K562 (cell line): ENCODE measurements around the gene ZFPM1. TPM values are rescaled to one million over a fixed set of nuclear protein-coding genes. Genes with fewer than 3 reads are reported as not detected.

Experiments used
- ATAC-seq: fragments of 200-7000 bp; cut with Tn5 transposase; 3 replicates; pipeline ENCODE4 v1.9.1; 2020; ENCODE audit warnings: moderate library complexity
- BruUV-seq: library from RNA; stranded (reverse); fragments of 400-500 nt; replicated peaks from 2 replicates; lab custom pipeline; 2021; lab: Mats Ljungman, UMichigan
- CTCF ChIA-PET: fragments of 300-600 bp; formaldehyde crosslinking; extraction: SDS; loops from one replicate; lab custom pipeline; 2021; ENCODE audit warnings: low intra/inter-chr PET ratio; lab: Yijun Ruan, JAX
- POLR2A ChIA-PET: fragments of 300-600, 350-650 bp; sonication (Branson Sonifier 250); formaldehyde crosslinking; extraction: SDS; loops from one replicate; lab custom pipeline; 2021; ENCODE audit warnings: antibody characterized with exemption, inconsistent platforms; lab: Yijun Ruan, JAX
- DNase-seq, 4 experiments: peaks; one replicate each; pipeline versions ENCODE4 v3.0.0 to v3.0.0-alpha.2; 2011 to 2018; ENCODE audit warnings: low spot score in 3 of 4, mixed read lengths in 3 of 4; ENCODE audit errors: extremely low read depth in 1 of 4
- FAIRE-seq: peaks from 2 replicates; lab custom pipeline; 2011; peaks lifted over from hg19 to GRCh38; lab: Jason Lieb, UNC
- H2AFZ ChIP-seq: 2 replicates; pipeline ENCODE4 v1.6.0; 2011; ENCODE audit warnings: low read depth, low read length, control low read depth, inconsistent platforms
- H3K27ac ChIP-seq: fragments of 200-600 bp; 3 replicates; pipeline ENCODE4 v1.8.0; 2011; ENCODE audit warnings: low read depth, mild to moderate bottlenecking, control low read depth, inconsistent platforms, low read length, moderate library complexity, mixed read lengths; ENCODE audit errors: extremely low read depth
- H3K27me3 ChIP-seq, 2 experiments: fragments of 300-600 bp in 1 of 2; 2 replicates in 1 of 2; 3 replicates in 1 of 2; pipeline versions ENCODE4 v1.6.0 to v1.8.0; 2011; ENCODE audit warnings: inconsistent platforms in 2 of 2, low read length in 2 of 2, mild to moderate bottlenecking in 1 of 2, mixed read lengths in 1 of 2, moderate library complexity in 1 of 2; ENCODE audit not compliant: control insufficient read depth in 2 of 2, insufficient read depth in 2 of 2
- H3K36me3 ChIP-seq: fragments of 300-600 bp; 3 replicates; pipeline ENCODE4 v1.8.0; 2011; ENCODE audit warnings: mild to moderate bottlenecking, low read length, inconsistent platforms; ENCODE audit not compliant: control insufficient read depth, insufficient read depth
- H3K4me1 ChIP-seq, 2 experiments: fragments of 200-600 bp in 1 of 2; replicated peaks in 1 of 2; 2 replicates in 1 of 2; 3 replicates in 1 of 2; pipeline versions ENCODE4 v1.5.1 to v1.8.0; 2011; ENCODE audit warnings: inconsistent platforms in 2 of 2, low read length in 2 of 2, mild to moderate bottlenecking in 1 of 2, mixed read lengths in 1 of 2, moderate library complexity in 1 of 2; ENCODE audit not compliant: control insufficient read depth in 2 of 2, insufficient read depth in 2 of 2
- H3K4me2 ChIP-seq: 2 replicates; pipeline ENCODE4 v1.6.1; 2011; ENCODE audit warnings: low read length, control low read depth, inconsistent platforms, mixed read lengths; ENCODE audit not compliant: insufficient read depth
- H3K4me3 ChIP-seq: fragments of 200-600 bp; sonication (generic), shearing (Covaris generic); 2 replicates; pipeline ENCODE4 v1.5.1; 2016; ENCODE audit warnings: control low read depth, inconsistent platforms
- H3K79me2 ChIP-seq: fragments of 200-600 bp; 3 replicates; pipeline ENCODE4 v1.8.0; 2011; ENCODE audit warnings: low read length, inconsistent platforms; ENCODE audit not compliant: control insufficient read depth, insufficient read depth
- H3K9ac ChIP-seq, 2 experiments: 2 replicates each; pipeline versions ENCODE4 v1.6.0 to v1.6.1; 2011; ENCODE audit warnings: low read depth in 2 of 2, low read length in 2 of 2, control low read depth in 1 of 2, inconsistent platforms in 1 of 2, mild to moderate bottlenecking in 1 of 2, mixed read lengths in 1 of 2; ENCODE audit not compliant: insufficient read depth in 1 of 2
- H3K9me1 ChIP-seq: one replicate; pipeline ENCODE4 v1.6.0; 2011; ENCODE audit warnings: inconsistent platforms, mild to moderate bottlenecking, low read length, moderate library complexity; ENCODE audit not compliant: control insufficient read depth, insufficient read depth
- H3K9me3 ChIP-seq: replicated peaks from 2 replicates; pipeline ENCODE4 v1.5.1; 2011; ENCODE audit warnings: low read depth, low read length, inconsistent platforms; ENCODE audit not compliant: control insufficient read depth, insufficient read depth
- H4K20me1 ChIP-seq: replicated peaks from 2 replicates; pipeline ENCODE4 v1.6.1; 2011; ENCODE audit warnings: low read length, inconsistent platforms, mixed read lengths; ENCODE audit not compliant: control insufficient read depth, insufficient read depth
- EP300 ChIP-seq: IDR thresholded peaks from 2 replicates; pipeline ENCODE4 v1.6.1; 2012; ENCODE audit warnings: low read length, improper control_type of control experiment
- FOXK2 ChIP-seq, 2 experiments: fragments of 450-650 bp; IDR thresholded peaks in 1 of 2; conservative IDR thresholded peaks in 1 of 2; 2 replicates each; pipeline ENCODE4 v1.6.1; 2016; ENCODE audit warnings: low read depth in 2 of 2, mild to moderate bottlenecking in 1 of 2
- GABPB1 ChIP-seq: sonication (generic); formaldehyde crosslinking; IDR thresholded peaks from 2 replicates; pipeline ENCODE4 v1.8.0; 2022; ENCODE audit warnings: mild to moderate bottlenecking, missing genetic modification reagents
- HNRNPLL ChIP-seq: fragments of 200-400 bp; formaldehyde crosslinking; IDR thresholded peaks from 2 replicates; pipeline ENCODE4 v1.6.1; 2017; ENCODE audit warnings: low read length, low read depth, mild to moderate bottlenecking; ENCODE audit not compliant: poor library complexity, severe bottlenecking
- MTF1 ChIP-seq: fragments of 250-450 bp; sonication (Bioruptor Pico); IDR thresholded peaks from 2 replicates; pipeline ENCODE4 v1.9.0; 2021; ENCODE audit warnings: moderate library complexity, mild to moderate bottlenecking, inconsistent platforms, borderline replicate concordance
- MYNN ChIP-seq, 2 experiments: sonication (generic); formaldehyde crosslinking in 1 of 2; IDR thresholded peaks; 2 replicates each; pipeline versions ENCODE4 v1.5.0 to v1.6.1; 2016 to 2020; ENCODE audit warnings: antibody characterized with exemption in 1 of 2, missing genetic modification reagents in 1 of 2
- SRSF7 ChIP-seq: fragments of 200-400 bp; formaldehyde crosslinking; optimal IDR thresholded peaks from 2 replicates; pipeline ENCODE3; 2017; ENCODE audit warnings: mild to moderate bottlenecking, low read depth, low read length
- ZKSCAN8 ChIP-seq: fragments of 200-800 bp; sonication (Bioruptor generic); IDR thresholded peaks from 2 replicates; pipeline ENCODE4 v1.6.1; 2016; ENCODE audit warnings: missing genetic modification characterization, missing compliant biosample characterization
- ZNF197 ChIP-seq: fragments of 200-800 bp; sonication (Bioruptor generic); IDR thresholded peaks from 2 replicates; pipeline ENCODE4 v1.6.1; 2016; ENCODE audit warnings: low read depth, missing genetic modification characterization, missing compliant biosample characterization
- WGBS: fragments of 100-300 bp; shearing (Covaris generic); methylation state at CpG from one replicate; pipeline ENCODE4 v1.1.6; 2016; ENCODE audit warnings: low coverage, mixed read lengths; ENCODE audit not compliant: insufficient coverage; ENCODE audit errors: missing lambda C conversion rate; 5-methylcytosine and 5-hydroxymethylcytosine counted together
- in situ Hi-C: fragments of 300-500 bp; cut with MboI; formaldehyde crosslinking; loops from 4 replicates; pipeline ENCODE4 v1.15.0; 2018; ENCODE audit warnings: inconsistent platforms, mixed read lengths
- intact Hi-C: fragments of 100-400 bp; cut with micrococcal nuclease; formaldehyde crosslinking; loops from 2 replicates; pipeline ENCODE4 v1.14.2; 2022
- polyA plus RNA-seq, 8 experiments: library from polyadenylated mRNA; depleted of rRNA in 4 of 8; stranded (reverse) in 5 of 8; unstranded in 3 of 8; fragments of >200 nt; fragmentation: Nextera tagmentation in 2 of 8; fragmentation: Illumina TruSeq in 1 of 8; extraction: Ambion mirVana in 2 of 8; extraction: Trizol in 1 of 8; gene quantifications; 2 replicates each; pipeline versions ENCODE4 v1.2.1 to v1.2.3, GENCODE V29; 2011 to 2014; ENCODE audit warnings: inconsistent platforms in 1 of 8, missing spikeins in 1 of 8
- total RNA-seq, 7 experiments: library from RNA; depleted of rRNA in 6 of 7; stranded (reverse); fragments of >200 nt in 6 of 7; fragmentation: Illumina TruSeq in 2 of 7; extraction: Trizol in 2 of 7; gene quantifications; 2 replicates each; pipeline versions ENCODE4 v1.2.1 to v1.2.3, GENCODE V29; 2011 to 2021; ENCODE audit warnings: low replicate concordance in 1 of 7
- TF ChIP-seq, protein P1 (sequence below): sonication (generic); formaldehyde crosslinking; IDR thresholded peaks from 2 replicates; pipeline ENCODE4 v1.5.0; 2020; ENCODE audit warnings: missing genetic modification reagents
- TF ChIP-seq, protein P2 (sequence below): sonication (generic); formaldehyde crosslinking; IDR thresholded peaks from 2 replicates; pipeline ENCODE4 v1.8.0; 2022; ENCODE audit warnings: missing genetic modification reagents, mild to moderate bottlenecking, moderate library complexity, borderline replicate concordance
- TF ChIP-seq, protein P3 (sequence below), 2 experiments: fragments of 450-650 bp; IDR thresholded peaks; 2 replicates each; pipeline ENCODE4 v1.6.1; 2016
- TF ChIP-seq, protein P4 (sequence below): fragments of 250-450 bp; sonication (Bioruptor Pico); IDR thresholded peaks from 2 replicates; pipeline ENCODE4 v1.8.0; 2022; ENCODE audit warnings: inconsistent platforms, mild to moderate bottlenecking, moderate library complexity, borderline replicate concordance

The ZFPM1 gene
- total and polyA plus RNA-seq, 9 of the 15 experiments (the other 6 are each of a cell fraction or from before 2014, with no cell fraction given), result 0.03 to 35.9 (median 1.4) TPM

DNA sequence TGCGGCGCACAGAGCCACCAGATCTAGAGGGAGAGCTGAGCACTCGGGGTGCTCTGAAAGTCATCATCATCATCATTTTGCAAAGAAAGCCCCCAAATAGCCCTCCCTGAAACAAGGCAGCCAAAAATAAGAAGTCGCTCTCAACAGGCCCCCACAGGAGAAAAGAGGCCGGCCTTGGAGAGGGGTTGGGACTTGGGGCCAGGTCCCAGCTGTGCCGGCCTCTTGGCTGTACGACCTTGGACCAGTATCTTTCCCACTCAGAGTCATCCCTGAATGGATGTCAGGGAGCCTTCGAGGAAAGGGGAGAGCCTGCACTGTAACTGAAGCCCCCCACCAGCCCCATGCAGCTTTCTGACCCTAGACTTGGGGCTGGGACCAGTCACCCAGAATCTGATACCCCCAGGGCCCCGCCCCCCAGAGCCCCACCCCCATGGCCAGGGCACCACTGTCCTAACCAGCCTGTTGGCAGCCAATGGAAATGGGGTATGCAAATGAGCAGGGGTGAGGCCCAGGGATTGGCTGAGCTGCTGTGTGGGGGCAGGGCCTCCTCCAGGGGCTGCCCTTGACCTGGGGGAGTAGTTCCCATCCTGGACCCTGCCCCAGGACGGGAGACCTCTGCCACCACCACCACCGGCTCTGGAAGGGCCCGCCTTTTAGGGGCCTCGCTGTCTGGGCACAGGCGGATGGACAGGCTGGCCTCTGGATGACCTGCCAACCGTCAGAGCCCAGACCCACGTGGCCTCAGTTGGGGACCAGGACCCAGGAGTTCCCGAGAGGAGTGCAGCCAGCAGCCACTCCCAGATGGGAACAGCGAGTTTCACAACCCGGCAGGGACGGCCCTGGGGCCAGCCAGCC, 15.4 kb downstream of the ZFPM1 start (continued):
- no peak for TF ChIP-seq FOXK2 (conservative IDR thresholded peaks at IDR 0.05 in 1 of 2, IDR thresholded peaks at IDR 0.05 in 1 of 2; ENCODE audit: low read depth in 2 of 2)
- TF ChIP-seq ZNF197 (CRISPR knock-in tag), result no peak
- TF ChIP-seq, protein P1, sequence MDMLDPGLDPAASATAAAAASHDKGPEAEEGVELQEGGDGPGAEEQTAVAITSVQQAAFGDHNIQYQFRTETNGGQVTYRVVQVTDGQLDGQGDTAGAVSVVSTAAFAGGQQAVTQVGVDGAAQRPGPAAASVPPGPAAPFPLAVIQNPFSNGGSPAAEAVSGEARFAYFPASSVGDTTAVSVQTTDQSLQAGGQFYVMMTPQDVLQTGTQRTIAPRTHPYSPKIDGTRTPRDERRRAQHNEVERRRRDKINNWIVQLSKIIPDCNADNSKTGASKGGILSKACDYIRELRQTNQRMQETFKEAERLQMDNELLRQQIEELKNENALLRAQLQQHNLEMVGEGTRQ (CRISPR knock-in tag), result peak; percentile 56

DNA sequence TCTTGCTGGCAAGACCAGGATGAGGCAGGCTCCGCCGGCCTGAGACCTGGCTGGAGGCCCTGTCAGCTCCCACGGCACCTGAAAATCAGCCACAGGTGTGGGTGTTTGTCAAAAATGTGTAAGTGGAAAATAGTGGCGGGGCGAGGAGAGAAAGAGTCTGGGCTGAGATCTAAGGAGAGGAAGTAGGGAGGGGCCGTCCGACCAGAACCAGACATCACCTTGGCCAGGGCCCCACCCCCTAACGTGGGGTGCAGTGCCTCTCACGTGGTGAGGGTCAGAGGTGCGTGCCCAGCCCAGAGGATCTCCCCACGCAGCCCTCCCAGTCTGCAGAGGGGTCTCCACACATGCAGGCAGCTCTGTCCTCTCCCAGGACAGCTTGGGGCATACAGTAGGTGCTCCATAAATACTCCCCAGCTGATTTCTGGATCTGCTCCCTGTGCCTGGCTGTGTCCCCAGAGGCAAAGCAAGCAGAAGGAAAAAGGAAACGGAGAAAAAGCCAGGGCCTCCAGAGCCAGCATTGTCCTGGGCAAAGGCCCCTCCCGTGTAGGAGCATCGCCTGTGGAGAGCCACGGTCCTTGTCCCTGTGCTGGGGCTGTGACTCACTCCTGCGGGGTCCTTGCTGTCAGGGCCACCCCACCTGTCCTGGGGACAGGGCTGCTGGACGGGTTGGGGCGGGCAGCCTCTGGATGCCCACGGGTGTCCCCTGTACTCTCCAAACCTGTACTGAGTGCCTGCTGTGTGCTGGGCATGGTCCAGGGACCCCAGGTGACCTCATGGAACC, 16.7 kb downstream of the ZFPM1 start:
- H3K36me3 ChIP-seq, result peaks cover 50% of the 10 kb centered on the region; the same call in 2 of the 3 replicates
- in situ Hi-C loops, result no loop called here
- no peak overlapping the region for H3K27ac ChIP-seq
- CTCF ChIA-PET, result no interaction called here
- H3K4me3 ChIP-seq, result no peak overlapping the region
- peaks cover 95% of the 10 kb centered on the region for H3K79me2 ChIP-seq
- intact Hi-C loops, result no loop called here
- H3K27me3 ChIP-seq, result no peaks in the 10 kb centered on the region
- H3K9me1 ChIP-seq, result peaks cover 3% of the 10 kb centered on the region
- POLR2A ChIA-PET, result no interaction called here
- H3K9me3 ChIP-seq, result no peaks in the 10 kb centered on the region
- no TSS peak for BruUV-seq
- no peak overlapping the region for H2AFZ ChIP-seq
- H4K20me1 ChIP-seq, result peaks cover 81% of the 10 kb centered on the region
- no peak for FAIRE-seq
- 57% methylated on average over 19 of the region's 19 CpGs for WGBS
- no peak for ATAC-seq
- no peak overlapping the region for H3K4me2 ChIP-seq
- peaks cover 67 to 99% of the 10 kb centered on the region in 2 experiments for H3K4me1 ChIP-seq
- peak overlapping the region in 1 of 2 experiments; percentile 53; a peak in 2 of 4 replicates for H3K9ac ChIP-seq
- no peak for DNase-seq
- TF ChIP-seq, protein P2, sequence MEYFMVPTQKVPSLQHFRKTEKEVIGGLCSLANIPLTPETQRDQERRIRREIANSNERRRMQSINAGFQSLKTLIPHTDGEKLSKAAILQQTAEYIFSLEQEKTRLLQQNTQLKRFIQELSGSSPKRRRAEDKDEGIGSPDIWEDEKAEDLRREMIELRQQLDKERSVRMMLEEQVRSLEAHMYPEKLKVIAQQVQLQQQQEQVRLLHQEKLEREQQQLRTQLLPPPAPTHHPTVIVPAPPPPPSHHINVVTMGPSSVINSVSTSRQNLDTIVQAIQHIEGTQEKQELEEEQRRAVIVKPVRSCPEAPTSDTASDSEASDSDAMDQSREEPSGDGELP, result peak; percentile 21; the same call in 1 of the 2 replicates
- TF ChIP-seq, protein P3, sequence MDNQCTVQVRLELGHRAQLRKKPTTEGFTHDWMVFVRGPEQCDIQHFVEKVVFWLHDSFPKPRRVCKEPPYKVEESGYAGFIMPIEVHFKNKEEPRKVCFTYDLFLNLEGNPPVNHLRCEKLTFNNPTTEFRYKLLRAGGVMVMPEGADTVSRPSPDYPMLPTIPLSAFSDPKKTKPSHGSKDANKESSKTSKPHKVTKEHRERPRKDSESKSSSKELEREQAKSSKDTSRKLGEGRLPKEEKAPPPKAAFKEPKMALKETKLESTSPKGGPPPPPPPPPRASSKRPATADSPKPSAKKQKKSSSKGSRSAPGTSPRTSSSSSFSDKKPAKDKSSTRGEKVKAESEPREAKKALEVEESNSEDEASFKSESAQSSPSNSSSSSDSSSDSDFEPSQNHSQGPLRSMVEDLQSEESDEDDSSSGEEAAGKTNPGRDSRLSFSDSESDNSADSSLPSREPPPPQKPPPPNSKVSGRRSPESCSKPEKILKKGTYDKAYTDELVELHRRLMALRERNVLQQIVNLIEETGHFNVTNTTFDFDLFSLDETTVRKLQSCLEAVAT (IDR thresholded peaks at IDR 0.05), result no peak
- no peak for TF ChIP-seq EP300
- TF ChIP-seq MYNN (IDR thresholded peaks at IDR 0.05), result 0 out of 2 replicates have a peak, but pooled peaks have one; percentile 11
- no peak for TF ChIP-seq MYNN (CRISPR knock-in tag; IDR thresholded peaks at IDR 0.05)
- peak; percentile 96 for TF ChIP-seq ZKSCAN8 (CRISPR knock-in tag)
- no peak for TF ChIP-seq SRSF7
- TF ChIP-seq, protein P4, sequence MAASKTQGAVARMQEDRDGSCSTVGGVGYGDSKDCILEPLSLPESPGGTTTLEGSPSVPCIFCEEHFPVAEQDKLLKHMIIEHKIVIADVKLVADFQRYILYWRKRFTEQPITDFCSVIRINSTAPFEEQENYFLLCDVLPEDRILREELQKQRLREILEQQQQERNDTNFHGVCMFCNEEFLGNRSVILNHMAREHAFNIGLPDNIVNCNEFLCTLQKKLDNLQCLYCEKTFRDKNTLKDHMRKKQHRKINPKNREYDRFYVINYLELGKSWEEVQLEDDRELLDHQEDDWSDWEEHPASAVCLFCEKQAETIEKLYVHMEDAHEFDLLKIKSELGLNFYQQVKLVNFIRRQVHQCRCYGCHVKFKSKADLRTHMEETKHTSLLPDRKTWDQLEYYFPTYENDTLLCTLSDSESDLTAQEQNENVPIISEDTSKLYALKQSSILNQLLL (CRISPR knock-in tag), result no peak
- no peak for TF ChIP-seq GABPB1 (CRISPR knock-in tag)
- no peak for TF ChIP-seq MTF1 (CRISPR knock-in tag)
- no peak for TF ChIP-seq HNRNPLL
